Brain microvascular endothelial cell (primary cell): ENCODE measurements around the gene FAM8A1.

Source experiments
- DNase-seq: peaks from one replicate; pipeline ENCODE4 v3.0.0-alpha.2; 2020
- H3K27ac ChIP-seq: fragments of 250-450 bp; sonication (Bioruptor Pico); 2 replicates; pipeline ENCODE4 v1.5.1; 2020; ENCODE audit warnings: mild to moderate bottlenecking, moderate library complexity
- H3K27me3 ChIP-seq: fragments of 250-450 bp; sonication (Bioruptor Pico); replicated peaks from 2 replicates; pipeline ENCODE4 v1.5.1; 2020; ENCODE audit warnings: mild to moderate bottlenecking
- H3K36me3 ChIP-seq: fragments of 250-450 bp; sonication (Bioruptor Pico); replicated peaks from 2 replicates; pipeline ENCODE4 v1.5.1; 2020; ENCODE audit warnings: mild to moderate bottlenecking
- H3K4me3 ChIP-seq: 2 replicates; pipeline ENCODE4 v1.5.1; 2011; ENCODE audit warnings: low read depth, mild to moderate bottlenecking, control low read depth, low read length, moderate library complexity
- in situ Hi-C: cut with HindIII; loops from 2 replicates; pipeline ENCODE4 v1.10.0; 2017; ENCODE audit warnings: low sequenced_read_pairs, low pct_ligation_motif_present
- TF ChIP-seq, protein P1 (sequence below): IDR thresholded peaks from 2 replicates; pipeline ENCODE4 v1.5.1; 2011; ENCODE audit warnings: low read depth, mild to moderate bottlenecking, moderate library complexity, low read length, control low read depth, inconsistent platforms; ENCODE audit errors: missing control alignments

The FAM8A1 gene

DNA sequence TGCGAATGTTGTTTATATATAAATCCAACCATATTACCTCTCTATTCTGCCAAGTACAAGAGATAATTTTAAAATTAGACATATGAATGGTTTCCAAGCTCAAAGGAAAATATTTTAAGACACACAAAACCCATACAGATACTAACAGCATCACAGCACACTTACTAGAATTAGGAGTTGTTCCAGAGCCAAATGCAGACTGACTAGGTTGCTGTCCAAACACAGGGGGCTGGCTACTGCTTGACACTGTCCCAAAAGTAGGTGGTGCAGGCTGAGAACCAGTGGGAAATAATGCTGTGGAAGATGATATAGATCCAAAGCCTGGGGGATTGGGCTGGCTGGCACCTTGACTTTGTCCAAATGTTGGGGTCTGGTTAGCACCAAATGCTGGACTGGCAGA is 24.3 kb downstream of the FAM8A1 start:
- no peak for DNase-seq
- Histone ChIP-seq H3K4me3 (no peak overlapping the region), H3K27me3 (no peaks in the 10 kb centered on the region), H3K27ac (no peak overlapping the region), H3K36me3 (peaks cover 33% of the 10 kb centered on the region)
- in situ Hi-C loops = no loop called here
- TF ChIP-seq, protein P1, sequence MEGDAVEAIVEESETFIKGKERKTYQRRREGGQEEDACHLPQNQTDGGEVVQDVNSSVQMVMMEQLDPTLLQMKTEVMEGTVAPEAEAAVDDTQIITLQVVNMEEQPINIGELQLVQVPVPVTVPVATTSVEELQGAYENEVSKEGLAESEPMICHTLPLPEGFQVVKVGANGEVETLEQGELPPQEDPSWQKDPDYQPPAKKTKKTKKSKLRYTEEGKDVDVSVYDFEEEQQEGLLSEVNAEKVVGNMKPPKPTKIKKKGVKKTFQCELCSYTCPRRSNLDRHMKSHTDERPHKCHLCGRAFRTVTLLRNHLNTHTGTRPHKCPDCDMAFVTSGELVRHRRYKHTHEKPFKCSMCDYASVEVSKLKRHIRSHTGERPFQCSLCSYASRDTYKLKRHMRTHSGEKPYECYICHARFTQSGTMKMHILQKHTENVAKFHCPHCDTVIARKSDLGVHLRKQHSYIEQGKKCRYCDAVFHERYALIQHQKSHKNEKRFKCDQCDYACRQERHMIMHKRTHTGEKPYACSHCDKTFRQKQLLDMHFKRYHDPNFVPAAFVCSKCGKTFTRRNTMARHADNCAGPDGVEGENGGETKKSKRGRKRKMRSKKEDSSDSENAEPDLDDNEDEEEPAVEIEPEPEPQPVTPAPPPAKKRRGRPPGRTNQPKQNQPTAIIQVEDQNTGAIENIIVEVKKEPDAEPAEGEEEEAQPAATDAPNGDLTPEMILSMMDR = no peak

DNA sequence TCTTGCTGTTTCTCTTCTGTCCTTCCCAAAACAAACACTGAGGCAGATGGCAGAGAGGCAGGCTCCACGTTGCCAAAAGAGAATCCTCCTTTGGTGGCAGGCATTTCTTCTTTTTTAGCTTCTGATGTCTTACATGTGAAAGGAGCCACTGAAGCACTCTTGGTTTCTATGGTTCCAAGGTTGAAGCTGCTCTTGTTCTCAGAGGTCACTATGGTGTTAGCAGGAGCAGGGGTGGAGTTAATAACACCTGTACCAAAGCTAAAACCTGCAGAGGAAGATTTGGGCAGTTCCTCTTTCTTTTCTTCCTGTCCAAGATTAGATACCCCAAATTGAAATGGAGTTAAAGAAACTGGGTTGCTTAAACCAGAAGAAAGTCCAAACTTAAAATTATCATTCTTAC is 28.8 kb downstream of the FAM8A1 start:
- H3K4me3 ChIP-seq = no peak overlapping the region
- H3K27ac ChIP-seq = no peak overlapping the region
- in situ Hi-C loops = no loop called here
- peaks cover 38% of the 10 kb centered on the region for H3K36me3 ChIP-seq
- TF ChIP-seq, protein P1 = no peak
- no peaks in the 10 kb centered on the region for H3K27me3 ChIP-seq
- DNase-seq = no peak

DNA sequence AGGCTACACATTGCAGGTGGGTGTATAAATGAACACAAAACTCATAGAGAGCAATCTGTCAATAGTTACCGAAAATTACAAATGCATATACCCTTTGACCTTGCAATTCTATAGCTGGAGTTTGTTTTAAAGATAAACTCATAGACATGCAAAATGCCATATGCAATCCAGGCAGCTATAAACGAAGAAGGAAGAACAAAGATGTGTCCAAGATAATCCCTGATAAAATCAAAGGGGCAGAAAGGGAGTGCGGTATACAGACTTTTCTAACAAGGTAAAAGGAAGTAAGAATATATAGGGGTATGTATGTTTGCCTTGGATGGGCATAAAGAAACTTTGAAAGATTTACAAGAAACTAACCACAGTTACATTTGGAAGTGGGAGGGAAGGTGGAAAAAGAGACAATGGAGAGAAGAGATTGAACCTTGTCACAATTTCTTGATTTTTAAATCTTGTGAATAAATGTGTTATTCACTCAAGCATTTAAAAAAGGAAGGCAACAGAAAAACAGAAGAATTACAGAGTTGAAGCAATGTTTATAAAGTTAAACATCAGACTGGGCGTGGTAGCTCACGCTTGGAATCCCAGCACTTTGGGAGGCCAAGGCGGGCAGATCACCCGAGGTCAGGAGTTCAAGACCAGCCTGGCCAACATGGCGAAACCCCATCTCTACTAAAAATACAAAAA is 29.9 kb downstream of the FAM8A1 start:
- TF ChIP-seq, protein P1 = no peak
- H3K4me3 ChIP-seq = no peak overlapping the region
- in situ Hi-C loops = no loop called here
- H3K27me3 ChIP-seq = no peaks in the 10 kb centered on the region
- no peak overlapping the region for H3K27ac ChIP-seq
- DNase-seq = no peak
- H3K36me3 ChIP-seq = peaks cover 31% of the 10 kb centered on the region

DNA sequence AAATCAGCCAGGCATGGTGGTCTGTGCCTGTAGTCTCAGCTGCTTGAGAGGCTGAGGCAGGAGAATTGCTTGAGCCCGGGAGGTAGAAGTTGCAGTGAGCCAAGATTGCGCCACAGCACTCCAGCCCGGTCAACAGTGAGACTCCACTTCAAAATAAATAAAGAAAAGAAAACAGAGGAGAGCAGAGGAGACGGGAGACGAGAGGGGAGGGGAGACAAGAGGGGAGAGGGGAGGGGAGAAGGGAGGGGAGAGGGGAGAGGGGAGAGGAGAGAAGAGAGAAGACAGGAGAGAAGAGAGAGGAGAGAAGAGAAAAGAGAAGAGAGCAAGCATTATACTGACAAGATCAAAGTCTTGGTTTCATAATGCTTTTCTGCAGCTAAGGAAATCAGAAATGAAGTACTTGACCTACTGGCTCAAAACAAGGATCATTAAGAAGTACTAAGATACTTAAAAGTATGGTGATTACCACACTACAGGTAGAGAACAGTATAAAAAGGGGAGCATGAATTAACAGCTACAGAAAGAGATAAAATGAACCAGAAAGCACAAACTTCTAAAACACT is 30.5 kb downstream of the FAM8A1 start:
- Histone ChIP-seq H3K27ac (no peak overlapping the region), H3K4me3 (no peak overlapping the region), H3K27me3 (no peaks in the 10 kb centered on the region), H3K36me3 (peaks cover 27% of the 10 kb centered on the region)
- TF ChIP-seq, protein P1 = no peak
- peak; percentile 39 for DNase-seq
- in situ Hi-C loops = no loop called here

DNA sequence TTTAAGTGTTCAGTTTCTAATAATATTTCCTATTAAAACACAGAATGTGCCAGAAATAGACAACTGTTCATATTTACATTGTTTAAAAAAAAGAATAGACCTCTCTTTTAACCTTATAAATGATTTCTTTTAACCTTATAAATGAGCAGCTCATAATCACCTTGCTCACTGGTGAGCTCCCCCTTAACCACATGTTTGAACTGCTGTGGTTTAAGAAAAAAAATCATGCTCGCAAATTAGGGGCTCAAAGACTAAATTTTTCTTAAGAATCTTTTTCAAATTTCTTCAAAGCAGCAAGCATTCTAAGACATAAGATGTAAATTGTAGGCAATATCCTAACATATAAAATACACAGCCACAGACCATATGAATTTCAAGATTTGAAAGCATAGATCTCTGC is 32.8 kb downstream of the FAM8A1 start:
- H3K36me3 ChIP-seq = peaks cover 32% of the 10 kb centered on the region
- no peak overlapping the region for H3K27ac ChIP-seq
- H3K4me3 ChIP-seq = no peak overlapping the region
- in situ Hi-C loops = no loop called here
- no peak for DNase-seq
- TF ChIP-seq, protein P1 = no peak
- no peaks in the 10 kb centered on the region for H3K27me3 ChIP-seq
